ENCODE data around the gene HMCES.

The HMCES gene

DNA sequence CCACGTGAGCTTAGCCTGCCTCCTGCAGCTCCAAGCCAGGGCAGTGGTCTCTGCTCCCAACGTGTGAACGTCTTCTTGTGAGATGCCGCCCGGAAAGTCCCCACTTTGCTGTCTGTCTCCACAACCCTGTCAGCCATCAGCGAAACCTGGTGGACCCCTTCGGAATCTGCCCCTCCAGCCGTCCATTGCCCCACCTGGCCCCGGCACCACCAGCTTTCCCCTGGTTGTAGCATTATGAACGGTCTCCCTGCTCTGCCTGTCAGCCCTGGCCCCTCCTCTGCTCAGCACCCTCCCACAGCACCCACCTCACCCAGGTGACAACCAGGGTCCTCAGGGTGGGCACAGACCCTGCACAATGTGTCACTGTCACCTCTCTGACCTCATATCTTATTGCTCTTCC lies 71.1 kb downstream of the HMCES start:
- no peak for DNase-seq

DNA sequence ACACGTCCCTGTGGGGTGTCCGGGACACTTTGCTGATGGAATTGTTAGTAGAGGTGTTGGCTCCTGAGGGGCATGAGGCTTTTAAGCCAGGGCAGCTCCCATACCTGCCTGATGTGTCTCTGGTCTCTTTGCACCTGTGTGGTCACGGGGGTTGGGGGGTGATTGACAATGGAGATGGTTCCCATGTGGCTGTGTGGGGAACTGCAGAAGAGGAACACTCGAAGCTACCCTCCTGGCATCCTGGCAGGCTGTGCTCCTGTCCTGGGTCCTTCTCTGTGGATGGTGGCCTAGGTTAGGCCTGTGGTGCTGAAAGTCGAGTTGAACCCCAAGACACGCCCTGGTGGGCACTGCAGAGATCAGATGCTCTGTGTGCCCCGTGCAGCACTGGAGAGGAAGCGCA lies 73.4 kb downstream of the HMCES start:
- no peak for DNase-seq

DNA sequence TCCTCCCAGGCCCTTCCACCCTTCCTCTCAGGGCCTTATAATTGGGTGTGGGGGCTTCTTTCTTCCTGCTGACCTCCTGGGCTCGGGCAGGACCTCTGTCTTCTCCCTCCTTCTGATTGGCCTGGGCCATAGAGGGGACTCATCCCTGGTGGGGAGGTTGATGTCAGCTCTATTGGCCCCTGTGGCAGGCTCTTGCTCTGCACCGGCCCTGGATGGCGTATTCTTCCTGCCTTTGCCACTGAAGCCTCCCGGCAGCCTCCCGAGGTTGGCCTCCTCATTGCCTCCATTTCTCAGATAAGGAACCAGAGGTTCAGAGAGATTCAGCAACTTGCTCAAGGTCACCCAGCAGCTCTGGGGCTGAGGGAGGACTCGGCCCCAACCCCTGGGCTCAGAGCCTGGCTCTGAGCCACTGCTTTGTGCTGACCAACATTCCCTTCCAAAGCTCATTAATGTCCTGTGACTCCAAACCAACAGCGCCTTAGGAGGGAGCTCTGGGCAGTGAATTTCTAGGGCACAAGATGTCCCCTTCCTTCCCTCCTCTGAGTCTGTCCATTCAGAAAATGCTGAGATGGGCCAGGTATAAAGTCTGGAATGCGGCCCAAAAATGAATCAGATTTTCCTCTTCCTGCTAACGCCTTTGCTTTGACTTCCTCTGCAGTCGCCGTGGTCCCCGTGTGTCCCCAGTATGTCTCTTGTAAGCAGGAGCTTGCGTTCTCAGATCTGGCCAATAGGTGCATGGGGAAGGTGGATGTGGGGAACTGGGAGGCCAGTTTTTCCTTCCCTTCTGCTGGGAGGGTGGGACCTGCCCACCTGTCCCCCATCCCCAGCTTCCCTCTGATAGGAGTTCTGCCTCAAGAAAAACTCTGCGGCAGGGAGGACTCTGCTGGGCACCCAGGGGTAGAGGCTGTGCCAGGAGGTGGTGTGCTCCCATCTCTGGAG lies 74.2 kb downstream of the HMCES start:
- DNase-seq, result no peak

DNA sequence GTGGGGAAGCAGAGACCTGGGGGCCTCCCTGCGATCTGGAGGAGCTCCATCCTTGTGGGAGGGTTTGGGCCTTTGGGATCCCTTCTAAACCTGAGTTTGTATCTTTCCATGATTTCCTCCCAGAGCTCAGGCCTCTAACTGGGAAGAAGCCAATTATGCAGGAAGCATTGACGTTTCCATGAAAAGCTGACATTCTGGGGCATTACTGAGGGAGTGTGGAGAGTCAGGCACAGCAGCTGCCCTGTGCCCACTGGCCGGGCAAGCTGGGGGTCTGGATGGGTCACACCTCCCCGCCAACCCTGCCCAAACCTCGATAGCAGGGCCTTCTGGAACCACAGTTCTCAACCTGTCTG lies 74.9 kb downstream of the HMCES start:
- DNase-seq, result no peak

Measured in NCI-H510A (cell line).